ENCODE measurements around the gene HDAC11. TPM values are rescaled to one million over a fixed set of nuclear protein-coding genes. Genes with fewer than 3 reads are reported as not detected.

Gene HDAC11
- total and polyA plus RNA-seq, 2 of the 13 experiments (the other 11 are each of a cell fraction or from before 2014, with no cell fraction given), result 13.7 to 33.1 TPM

DNA sequence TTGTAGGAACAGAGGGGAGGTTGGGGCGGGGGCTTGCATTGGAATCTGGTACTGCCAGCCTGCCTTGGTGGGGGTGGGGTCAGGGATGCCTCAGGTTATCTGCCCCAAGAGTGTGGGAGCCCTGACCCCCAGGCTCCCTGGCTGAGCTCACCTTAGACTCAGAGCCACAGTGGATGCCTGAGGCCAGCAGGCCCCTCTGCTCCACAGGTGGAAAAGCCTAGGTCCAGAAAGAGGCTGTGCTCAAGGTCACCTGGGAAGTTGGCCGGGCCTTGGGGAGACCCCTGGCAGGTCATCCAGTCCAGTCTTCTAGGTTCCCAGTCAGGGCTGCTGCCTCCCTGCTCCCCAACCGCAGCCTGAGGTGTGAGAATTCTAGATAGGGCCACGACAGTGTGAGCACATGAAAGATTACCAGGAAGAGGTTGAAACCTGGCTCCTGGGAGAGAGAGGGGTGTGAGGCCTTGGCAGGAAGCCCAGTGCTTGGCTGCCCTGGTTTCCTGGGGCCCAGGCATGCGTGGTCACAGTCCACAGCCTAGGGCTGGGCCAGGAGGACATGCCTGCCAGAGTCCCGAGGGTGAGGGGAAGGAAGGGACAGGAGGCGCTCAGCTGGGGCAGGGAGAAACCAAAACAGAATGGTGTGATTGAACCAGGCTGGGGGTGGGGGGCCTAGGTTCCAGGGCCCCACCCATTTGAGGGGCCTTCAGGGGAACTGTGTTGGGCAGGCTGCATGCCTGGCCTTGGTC, 4.9 kb downstream of the HDAC11 start (continued):
- TF ChIP-seq EEA1 (CRISPR knock-in tag; IDR thresholded peaks at IDR 0.05; ENCODE audit: borderline replicate concordance) (no peak), MBNL3 (CRISPR knock-in tag; conservative IDR thresholded peaks at IDR 0.05) (no peak), ZNF383 (CRISPR knock-in tag; IDR thresholded peaks at IDR 0.05; ENCODE audit: borderline replicate concordance) (no peak), ZBTB40 (IDR thresholded peaks at IDR 0.05) (no peak), ZBTB40 (CRISPR knock-in tag; IDR thresholded peaks at IDR 0.05) (peak; percentile 76), NFE2L1 (CRISPR knock-in tag; IDR thresholded peaks at IDR 0.05; ENCODE audit: borderline replicate concordance) (0 out of 2 replicates have a peak, but pooled peaks have one; percentile 57), PHF5A (CRISPR knock-in tag; IDR thresholded peaks at IDR 0.05; ENCODE audit: low read depth, unreplicated experiment) (peak; percentile 39), MEIS1 (CRISPR knock-in tag; IDR thresholded peaks at IDR 0.05; ENCODE audit: borderline replicate concordance) (no peak), TCF7 (IDR thresholded peaks at IDR 0.05; ENCODE audit: low read depth) (no peak), REL (CRISPR knock-in tag; conservative IDR thresholded peaks at IDR 0.05) (no peak), CREB3 (CRISPR knock-in tag; IDR thresholded peaks at IDR 0.05) (no peak), ZNF564 (CRISPR knock-in tag; IDR thresholded peaks at IDR 0.05) (no peak), ZNF292 (CRISPR knock-in tag; IDR thresholded peaks at IDR 0.05; ENCODE audit: borderline replicate concordance, low read depth) (peak; percentile 31; the same call in 1 of the 2 replicates), SIN3B (IDR thresholded peaks at IDR 0.05; ENCODE audit: low read length) (no peak), KDM6A (CRISPR knock-in tag; IDR thresholded peaks at IDR 0.05; ENCODE audit: low read depth) (0 out of 2 replicates have a peak, but pooled peaks have one; percentile 39)
- TF ChIP-seq, protein P1, sequence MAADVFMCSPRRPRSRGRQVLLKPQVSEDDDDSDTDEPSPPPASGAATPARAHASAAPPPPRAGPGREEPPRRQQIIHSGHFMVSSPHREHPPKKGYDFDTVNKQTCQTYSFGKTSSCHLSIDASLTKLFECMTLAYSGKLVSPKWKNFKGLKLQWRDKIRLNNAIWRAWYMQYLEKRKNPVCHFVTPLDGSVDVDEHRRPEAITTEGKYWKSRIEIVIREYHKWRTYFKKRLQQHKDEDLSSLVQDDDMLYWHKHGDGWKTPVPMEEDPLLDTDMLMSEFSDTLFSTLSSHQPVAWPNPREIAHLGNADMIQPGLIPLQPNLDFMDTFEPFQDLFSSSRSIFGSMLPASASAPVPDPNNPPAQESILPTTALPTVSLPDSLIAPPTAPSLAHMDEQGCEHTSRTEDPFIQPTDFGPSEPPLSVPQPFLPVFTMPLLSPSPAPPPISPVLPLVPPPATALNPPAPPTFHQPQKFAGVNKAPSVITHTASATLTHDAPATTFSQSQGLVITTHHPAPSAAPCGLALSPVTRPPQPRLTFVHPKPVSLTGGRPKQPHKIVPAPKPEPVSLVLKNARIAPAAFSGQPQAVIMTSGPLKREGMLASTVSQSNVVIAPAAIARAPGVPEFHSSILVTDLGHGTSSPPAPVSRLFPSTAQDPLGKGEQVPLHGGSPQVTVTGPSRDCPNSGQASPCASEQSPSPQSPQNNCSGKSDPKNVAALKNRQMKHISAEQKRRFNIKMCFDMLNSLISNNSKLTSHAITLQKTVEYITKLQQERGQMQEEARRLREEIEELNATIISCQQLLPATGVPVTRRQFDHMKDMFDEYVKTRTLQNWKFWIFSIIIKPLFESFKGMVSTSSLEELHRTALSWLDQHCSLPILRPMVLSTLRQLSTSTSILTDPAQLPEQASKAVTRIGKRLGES (CRISPR knock-in tag; IDR thresholded peaks at IDR 0.05; ENCODE audit: borderline replicate concordance), result no peak

Measured in HepG2 (cell line).